DMS79 treated with DMSO at 0.1 percent for 48 hours (cell line): ENCODE measurements around the gene LMOD1.

Source experiments
- DNase-seq: peaks from one replicate; lab custom pipeline; 2025; lab: John Stamatoyannopoulos, UW

The LMOD1 gene

GRCh38 chr1:201891451-201892045 lies 54.8 kb downstream of the LMOD1 start:
- no peak for DNase-seq

- DNase-seq = no peak
Measured at GRCh38 chr1:201890806-201891450, 55.4 kb downstream of the LMOD1 start.

DNA sequence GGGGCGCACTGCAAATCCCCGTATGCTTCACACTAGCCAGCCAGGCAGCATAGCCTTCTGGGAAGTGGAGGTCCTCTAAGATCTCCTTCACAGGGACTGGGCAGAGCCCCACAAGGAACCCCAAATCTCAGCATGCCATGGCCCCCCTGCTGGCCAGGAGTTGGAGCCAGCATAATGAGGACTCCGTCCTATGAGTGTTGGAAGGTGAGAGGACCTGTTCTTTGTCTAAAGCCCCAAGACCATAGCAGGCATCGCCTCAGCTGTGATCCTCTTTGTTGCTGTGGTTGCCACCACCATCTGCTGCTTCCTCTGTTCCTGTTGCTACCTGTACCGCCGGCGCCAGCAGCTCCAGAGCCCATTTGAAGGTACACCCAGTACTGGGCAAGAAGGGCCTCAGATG lies 56.1 kb downstream of the LMOD1 start:
- DNase-seq = no peak

- DNase-seq = peak; percentile 5
Measured at GRCh38 chr1:201889090-201889968, 57.0 kb downstream of the LMOD1 start.

GRCh38 chr1:201888282-201889089 lies 57.9 kb downstream of the LMOD1 start, which contains the start of gene SHISA4:
TSS of gene SHISA4 (plus strand) at chr1:201888898. CDS start at chr1:201888995, 97 bp downstream.
- peak; percentile 45 for DNase-seq

DNA sequence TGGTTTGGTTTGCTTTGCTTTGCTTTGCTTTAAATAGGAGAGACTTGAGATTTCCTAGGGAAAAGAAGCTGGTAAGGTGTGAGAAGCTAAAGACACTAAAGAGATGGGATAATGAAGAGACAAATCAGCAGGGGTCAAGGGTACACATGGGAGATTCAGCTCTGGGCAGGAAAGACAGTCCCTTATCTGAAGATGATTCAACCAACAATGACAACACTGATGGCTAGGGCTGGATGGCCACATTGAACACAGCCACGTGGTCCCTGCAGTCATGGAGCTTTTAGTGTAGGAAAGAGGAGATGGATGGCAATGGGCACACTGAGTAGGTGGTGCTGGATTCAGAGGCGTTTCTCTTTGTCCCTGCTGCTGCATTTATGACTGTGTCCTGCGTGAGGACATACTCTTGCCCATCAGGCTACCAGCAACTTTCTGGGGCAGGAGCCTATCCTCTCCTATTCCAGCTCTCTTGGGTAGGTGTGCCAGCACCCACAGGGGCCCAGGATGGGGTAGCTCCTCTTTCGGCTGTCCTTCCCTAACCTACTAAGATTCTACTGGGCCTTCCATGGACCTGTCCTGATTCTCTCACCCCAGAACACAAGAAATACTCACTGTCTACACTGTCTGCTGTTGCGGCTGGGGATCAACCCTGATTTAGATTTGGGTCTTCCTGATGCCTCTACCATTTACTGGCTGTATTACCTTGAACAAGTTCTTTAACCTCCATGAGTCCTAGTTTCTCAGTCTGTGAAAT lies 59.1 kb downstream of the LMOD1 start:
- DNase-seq = no peak

DNA sequence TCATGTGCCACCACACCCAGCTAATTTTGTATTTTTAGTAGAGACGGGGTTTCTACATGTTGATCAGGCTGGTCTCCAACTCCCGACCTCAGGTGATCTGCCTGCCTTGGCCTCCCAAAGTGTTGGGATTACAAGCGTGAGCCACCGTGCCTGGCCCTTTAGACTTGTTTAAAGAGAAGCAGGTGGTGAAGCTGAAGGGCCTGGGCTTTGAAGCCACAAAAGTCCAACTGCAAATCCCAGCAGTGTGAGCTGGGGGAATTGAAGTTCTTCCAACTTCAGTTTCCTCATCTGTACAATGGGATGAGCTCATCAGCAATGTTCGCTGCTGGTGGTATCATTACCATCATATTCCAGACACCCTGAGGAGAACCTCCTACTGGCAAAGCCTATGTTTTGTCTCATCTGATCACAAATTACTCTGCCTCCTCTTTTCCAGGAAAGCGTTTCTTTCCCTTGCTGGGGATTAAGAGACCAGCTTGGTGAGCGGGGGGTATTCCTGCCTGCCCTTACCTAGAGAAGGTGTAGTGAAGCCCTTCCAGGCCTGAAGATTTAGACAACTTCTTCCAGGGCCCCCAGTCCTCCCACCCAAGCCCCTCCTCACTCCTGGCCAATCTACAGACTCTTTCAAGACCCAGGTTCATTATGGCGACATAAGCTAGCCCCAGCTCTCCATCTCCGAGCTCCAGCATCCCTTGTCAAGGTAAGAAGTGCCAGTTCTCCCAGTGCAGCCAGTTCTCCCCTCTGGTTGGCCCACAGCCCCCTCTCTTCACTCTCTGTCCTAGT lies 60.1 kb downstream of the LMOD1 start:
- DNase-seq = no peak

DNA sequence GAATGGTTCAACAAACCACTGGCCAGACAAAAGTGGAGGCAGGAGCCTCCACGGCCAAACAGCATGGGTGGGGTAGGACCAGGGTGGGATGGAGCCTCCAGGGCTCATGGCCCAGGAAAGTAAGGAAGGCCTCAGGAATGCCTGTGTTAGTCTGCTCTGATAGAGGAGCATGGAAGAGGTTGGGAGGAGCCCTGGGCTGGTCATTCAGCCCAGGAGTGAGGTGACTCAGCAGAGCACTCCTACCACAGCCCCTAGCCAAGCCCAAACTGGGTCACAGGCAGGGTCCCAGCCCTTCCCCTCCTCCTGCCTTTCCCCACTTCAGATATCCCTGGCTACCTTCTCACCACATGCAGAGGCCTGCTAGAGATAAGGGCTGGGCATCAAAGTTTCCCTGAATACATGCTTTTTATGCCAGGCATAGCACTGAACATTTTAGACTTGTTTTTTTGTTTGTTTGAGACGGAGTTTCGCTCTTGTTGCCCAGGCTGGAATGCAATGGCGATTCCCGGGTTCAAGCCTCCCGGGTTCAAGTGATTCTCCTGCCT lies 60.7 kb downstream of the LMOD1 start:
- no peak for DNase-seq

- DNase-seq = no peak
Measured at GRCh38 chr1:201884425-201884824, 61.9 kb downstream of the LMOD1 start.

DNA sequence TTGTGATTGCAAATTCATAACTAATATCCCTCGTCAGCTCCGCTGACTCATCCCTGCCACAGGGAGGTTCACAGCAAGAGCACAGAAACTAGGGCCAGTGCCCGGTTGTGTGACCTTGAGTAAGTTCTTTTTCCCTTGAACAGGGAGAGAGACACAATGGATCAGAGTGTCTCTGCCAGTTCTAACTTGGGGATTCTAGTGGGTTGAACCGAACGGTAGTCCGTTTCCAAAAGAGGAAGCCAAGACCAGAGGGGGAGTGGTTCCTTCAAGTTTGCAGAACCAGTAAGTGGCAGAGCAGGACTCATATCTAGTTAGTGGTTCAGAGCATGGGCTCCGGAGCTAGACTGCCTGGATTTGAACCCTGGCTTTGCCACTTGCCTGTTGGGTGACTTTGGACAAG lies 62.6 kb downstream of the LMOD1 start:
- no peak for DNase-seq

- no peak for DNase-seq
Measured at GRCh38 chr1:201883266-201883665, 63.1 kb downstream of the LMOD1 start.

- no peak for DNase-seq
Measured at GRCh38 chr1:201882665-201883132, 63.6 kb downstream of the LMOD1 start.

- DNase-seq = no peak
Measured at GRCh38 chr1:201881617-201882016, 64.7 kb downstream of the LMOD1 start.

GRCh38 chr1:201880928-201881571 lies 65.3 kb downstream of the LMOD1 start:
- DNase-seq = no peak

DNA sequence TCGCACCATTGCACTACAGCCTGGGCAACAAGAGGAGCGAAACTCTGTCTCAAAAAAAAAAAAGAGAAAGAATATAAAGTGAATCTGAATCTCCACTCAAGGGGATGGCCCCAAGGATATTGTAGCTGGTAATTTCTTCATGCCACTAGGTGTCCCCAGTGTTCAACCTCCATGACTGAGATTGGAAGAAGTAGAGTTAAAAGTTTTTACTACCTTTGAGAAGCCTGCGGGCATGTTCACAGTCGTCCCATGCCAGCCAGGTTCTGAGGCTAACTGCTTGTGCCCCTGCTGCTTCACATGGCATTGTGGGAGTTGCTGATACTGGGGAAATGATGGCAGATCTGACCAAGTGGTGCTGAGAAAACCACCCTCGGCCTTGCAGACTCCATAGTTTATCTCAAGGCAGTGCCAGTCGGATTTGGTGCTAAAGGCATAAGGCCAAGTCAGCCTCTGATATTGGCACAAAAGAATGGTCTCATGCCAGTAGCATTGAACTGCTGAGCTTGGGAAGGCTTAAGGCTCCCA lies 68.4 kb downstream of the LMOD1 start:
- peak; percentile 24 for DNase-seq

DNA sequence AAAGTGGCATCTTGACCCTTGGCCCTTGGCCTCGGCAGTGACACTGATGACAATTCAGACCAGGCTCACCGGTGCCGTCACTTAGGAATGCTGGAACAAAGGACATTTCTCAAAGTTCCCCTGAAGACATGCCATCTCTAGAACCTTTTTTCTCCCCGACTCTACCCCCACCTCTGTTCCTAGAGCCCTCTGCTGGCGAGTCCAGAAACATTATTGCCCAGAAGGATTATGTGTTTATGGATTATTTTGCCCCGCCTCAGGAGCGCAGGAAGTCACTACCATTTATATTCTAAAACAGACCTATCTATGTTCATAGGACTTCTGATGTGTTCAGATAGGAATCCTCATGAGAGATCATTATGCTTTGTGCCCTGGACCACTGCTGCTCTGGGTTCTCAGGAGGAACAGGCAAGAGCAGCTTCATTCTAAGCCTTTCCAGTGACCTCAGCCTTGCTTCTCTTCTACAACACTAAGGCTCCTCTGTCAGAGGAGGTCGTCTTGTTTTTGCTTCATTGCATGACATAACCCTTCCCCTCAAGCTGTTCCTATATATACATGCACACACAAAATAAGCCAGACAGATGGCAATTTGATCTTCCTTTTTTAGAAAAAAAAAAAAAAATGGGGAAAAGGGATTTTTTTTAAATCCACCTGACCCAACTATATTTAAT lies 70.1 kb downstream of the LMOD1 start:
- no peak for DNase-seq

DNA sequence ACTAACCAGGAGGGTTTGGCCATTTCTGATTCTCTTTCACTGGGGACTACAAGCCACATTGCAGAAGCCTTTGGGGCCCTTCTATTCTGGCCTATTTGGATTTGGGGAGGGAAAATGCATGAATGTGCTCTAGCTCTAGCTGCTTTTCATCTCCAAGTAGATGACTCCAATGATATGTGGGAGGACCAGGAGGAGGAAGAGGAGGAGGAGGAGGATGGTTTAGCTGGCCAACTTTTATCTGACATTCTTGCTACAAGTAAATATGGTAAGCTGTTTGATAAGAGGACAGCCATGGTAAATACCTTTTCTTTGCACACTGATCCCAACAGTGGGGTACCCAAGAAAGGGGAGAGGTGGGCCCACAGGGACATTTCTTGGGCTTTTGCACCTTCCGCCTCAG lies 71.7 kb downstream of the LMOD1 start:
- no peak for DNase-seq

DNA sequence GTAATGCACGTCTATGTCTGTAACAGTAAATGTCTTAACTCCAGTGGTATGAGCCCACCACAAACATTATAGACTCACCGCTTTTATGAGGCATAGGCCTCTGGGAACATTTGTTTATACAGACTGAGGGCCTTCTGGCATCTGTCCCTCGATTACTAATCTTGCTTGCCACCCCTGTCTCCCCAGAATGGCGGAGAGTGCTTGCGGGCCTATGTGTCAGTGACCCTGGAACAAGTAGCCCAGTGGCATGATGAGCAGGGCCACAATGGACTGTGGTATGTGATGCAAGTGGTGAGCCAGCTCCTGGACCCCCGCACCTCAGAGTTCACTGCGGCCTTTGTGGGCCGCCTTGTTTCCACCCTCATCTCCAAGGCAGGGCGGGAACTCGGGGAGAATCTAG lies 76.0 kb downstream of the LMOD1 start:
- DNase-seq = no peak

- DNase-seq = no peak
Measured at GRCh38 chr1:201861448-201861847, 84.9 kb downstream of the LMOD1 start.
